Endothelial cell (in vitro differentiated cells): ENCODE data around the gene IDI1. TPM values are rescaled to one million over a fixed set of nuclear protein-coding genes. Genes with fewer than 3 reads are reported as not detected.

Experiments
- DNase-seq: peaks from one replicate; pipeline ENCODE4 v3.0.0; 2021; ENCODE audit warnings: low spot score
- H3K27ac Mint-ChIP-seq: one replicate; pipeline ENCODE4 v1.8.0; 2021; ENCODE audit warnings: mixed read lengths, inconsistent platforms; ENCODE audit not compliant: unreplicated experiment
- H3K27me3 Mint-ChIP-seq: one replicate; pipeline ENCODE4 v1.8.0; 2021; ENCODE audit warnings: mild to moderate bottlenecking, moderate library complexity, mixed read lengths, inconsistent platforms; ENCODE audit not compliant: unreplicated experiment
- H3K36me3 Mint-ChIP-seq: one replicate; pipeline ENCODE4 v1.8.0; 2021; ENCODE audit warnings: mild to moderate bottlenecking, low read depth, mixed read lengths, inconsistent platforms; ENCODE audit not compliant: unreplicated experiment
- H3K4me1 Mint-ChIP-seq: one replicate; pipeline ENCODE4 v1.8.0; 2021; ENCODE audit warnings: mild to moderate bottlenecking, mixed read lengths, inconsistent platforms; ENCODE audit not compliant: unreplicated experiment
- H3K4me3 Mint-ChIP-seq: one replicate; pipeline ENCODE4 v1.8.0; 2021; ENCODE audit warnings: mild to moderate bottlenecking, mixed read lengths, inconsistent platforms; ENCODE audit not compliant: unreplicated experiment
- H3K9me3 Mint-ChIP-seq: one replicate; pipeline ENCODE4 v1.8.0; 2021; ENCODE audit warnings: mixed read lengths, inconsistent platforms; ENCODE audit not compliant: unreplicated experiment
- total RNA-seq: library from RNA; stranded (reverse); fragmentation: NEBNext Ultra II Directional; extraction: Animal tissue kit (Norgen Biotek cat#: 25700); gene quantifications from one replicate; pipeline ENCODE4 v1.2.1, GENCODE V29; 2021; ENCODE audit not compliant: unreplicated experiment
- TF ChIP-seq, protein P1 (sequence below): fragments of 200-600 bp; sonication (generic); IDR thresholded peaks from one replicate; pipeline ENCODE4 v1.5.0; 2021; ENCODE audit warnings: antibody characterized with exemption; ENCODE audit not compliant: unreplicated experiment

IDI1 gene
- total RNA-seq, 1 donor from 2014 or later = 52.7 TPM

DNA sequence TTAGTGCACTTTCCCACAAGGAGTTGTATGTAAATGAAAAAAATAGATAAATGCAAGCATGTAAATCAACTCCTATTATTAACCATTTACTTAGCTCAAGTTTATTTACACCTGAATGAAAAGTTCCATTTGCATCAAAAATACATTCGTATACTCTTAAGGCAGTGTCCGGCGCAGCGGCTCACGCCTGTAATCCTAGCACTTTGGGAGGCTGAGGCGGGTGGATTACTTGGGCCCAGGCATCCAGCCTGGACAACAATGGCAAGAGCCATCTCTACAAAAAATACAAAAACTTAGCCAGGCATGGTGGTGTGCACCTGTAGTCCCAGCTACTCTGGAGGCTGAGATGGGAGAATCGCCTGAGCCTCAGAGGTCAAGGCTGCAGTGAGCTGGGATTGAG is 19.1 kb downstream of the IDI1 start:
- no peak overlapping the region for H3K4me3 Mint-ChIP-seq
- no peak for DNase-seq
- H3K9me3 Mint-ChIP-seq = no peaks in the 10 kb centered on the region
- TF ChIP-seq, protein P1, sequence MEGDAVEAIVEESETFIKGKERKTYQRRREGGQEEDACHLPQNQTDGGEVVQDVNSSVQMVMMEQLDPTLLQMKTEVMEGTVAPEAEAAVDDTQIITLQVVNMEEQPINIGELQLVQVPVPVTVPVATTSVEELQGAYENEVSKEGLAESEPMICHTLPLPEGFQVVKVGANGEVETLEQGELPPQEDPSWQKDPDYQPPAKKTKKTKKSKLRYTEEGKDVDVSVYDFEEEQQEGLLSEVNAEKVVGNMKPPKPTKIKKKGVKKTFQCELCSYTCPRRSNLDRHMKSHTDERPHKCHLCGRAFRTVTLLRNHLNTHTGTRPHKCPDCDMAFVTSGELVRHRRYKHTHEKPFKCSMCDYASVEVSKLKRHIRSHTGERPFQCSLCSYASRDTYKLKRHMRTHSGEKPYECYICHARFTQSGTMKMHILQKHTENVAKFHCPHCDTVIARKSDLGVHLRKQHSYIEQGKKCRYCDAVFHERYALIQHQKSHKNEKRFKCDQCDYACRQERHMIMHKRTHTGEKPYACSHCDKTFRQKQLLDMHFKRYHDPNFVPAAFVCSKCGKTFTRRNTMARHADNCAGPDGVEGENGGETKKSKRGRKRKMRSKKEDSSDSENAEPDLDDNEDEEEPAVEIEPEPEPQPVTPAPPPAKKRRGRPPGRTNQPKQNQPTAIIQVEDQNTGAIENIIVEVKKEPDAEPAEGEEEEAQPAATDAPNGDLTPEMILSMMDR = no peak
- no peaks in the 10 kb centered on the region for H3K27me3 Mint-ChIP-seq
- H3K27ac Mint-ChIP-seq = no peak overlapping the region
- H3K4me1 Mint-ChIP-seq = no peaks in the 10 kb centered on the region
- H3K36me3 Mint-ChIP-seq = no peaks in the 10 kb centered on the region

DNA sequence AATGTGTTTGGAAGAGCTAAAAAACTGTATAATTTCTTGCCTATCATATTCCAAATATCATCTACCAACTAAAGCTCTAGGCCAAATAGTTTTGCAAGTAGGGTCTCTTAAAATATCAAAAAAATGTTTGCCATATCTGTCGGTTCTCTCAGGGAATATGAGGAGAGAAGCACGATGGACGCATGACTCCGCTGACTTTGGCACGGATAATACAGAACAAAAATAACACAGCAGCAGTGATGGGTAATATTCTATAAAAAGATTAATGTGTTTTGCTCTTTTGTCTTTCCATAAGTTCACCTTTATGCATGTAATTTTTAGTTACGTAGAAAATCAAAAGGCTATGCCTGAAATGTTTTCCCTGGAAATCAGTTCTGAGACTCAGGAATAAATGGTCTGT is 22.3 kb downstream of the IDI1 start:
- no peak for DNase-seq
- no peaks in the 10 kb centered on the region for H3K36me3 Mint-ChIP-seq
- H3K4me3 Mint-ChIP-seq = no peak overlapping the region
- TF ChIP-seq, protein P1 = no peak
- no peaks in the 10 kb centered on the region for H3K4me1 Mint-ChIP-seq
- no peaks in the 10 kb centered on the region for H3K27me3 Mint-ChIP-seq
- H3K9me3 Mint-ChIP-seq = no peaks in the 10 kb centered on the region
- no peak overlapping the region for H3K27ac Mint-ChIP-seq

DNA sequence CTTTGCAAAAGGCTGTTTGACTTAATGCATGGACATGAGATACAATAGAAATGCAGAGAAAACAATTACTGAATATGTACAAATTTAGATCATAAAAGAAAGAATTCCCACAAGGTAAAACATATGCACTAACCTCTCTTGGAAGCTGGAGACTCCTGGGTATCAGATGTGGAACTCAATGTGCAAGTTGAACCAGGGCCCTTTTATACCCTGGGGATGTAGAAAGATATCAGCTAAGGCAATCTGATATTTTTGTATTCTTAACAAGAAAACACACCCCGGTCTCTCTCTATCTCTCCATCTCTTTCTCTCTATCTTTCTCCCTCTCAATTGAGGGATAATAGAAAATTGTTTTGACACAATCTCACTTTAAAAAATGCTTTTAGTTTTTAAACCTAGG is 23.2 kb downstream of the IDI1 start, which contains the start of gene IDI2:
TSS of gene IDI2 (minus strand) at position 177 of the 400 bp plus-strand sequence. CDS start 1,136 bp downstream, outside the sequence.
- H3K27ac Mint-ChIP-seq = no peak within 1 kb of the TSS
- H3K36me3 Mint-ChIP-seq = peaks cover 2% of the 10 kb centered on the region
- no peak within 1 kb of the TSS for H3K4me3 Mint-ChIP-seq
- no peaks in the 10 kb centered on the region for H3K4me1 Mint-ChIP-seq
- H3K27me3 Mint-ChIP-seq = no peaks in the 10 kb centered on the region
- TF ChIP-seq, protein P1 = no peak
- no peaks in the 10 kb centered on the region for H3K9me3 Mint-ChIP-seq
- no peak for DNase-seq

DNA sequence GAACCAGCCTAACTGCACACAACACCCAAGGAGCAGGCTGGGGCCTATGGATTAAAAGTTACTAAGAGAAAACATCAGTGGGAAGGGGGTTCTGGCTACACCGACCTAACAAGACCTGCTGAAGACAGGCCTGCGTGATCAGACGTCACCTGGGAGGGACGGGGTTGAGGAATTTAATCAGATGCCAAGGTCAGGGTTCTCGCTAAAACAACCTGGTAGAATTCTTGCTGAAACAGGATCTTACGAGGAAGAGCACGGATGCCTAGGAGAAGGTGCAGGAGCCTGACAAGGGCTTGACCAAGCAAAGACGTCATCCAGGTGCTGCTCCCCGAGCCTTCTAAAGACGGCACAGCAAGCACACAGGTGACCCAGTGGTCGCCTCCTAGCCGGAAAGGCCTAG is 24.8 kb downstream of the IDI1 start:
- no peaks in the 10 kb centered on the region for H3K9me3 Mint-ChIP-seq
- TF ChIP-seq, protein P1 = no peak
- H3K4me3 Mint-ChIP-seq = no peak overlapping the region
- DNase-seq = no peak
- no peak overlapping the region for H3K27ac Mint-ChIP-seq
- H3K36me3 Mint-ChIP-seq = peaks cover 15% of the 10 kb centered on the region
- no peaks in the 10 kb centered on the region for H3K27me3 Mint-ChIP-seq
- no peaks in the 10 kb centered on the region for H3K4me1 Mint-ChIP-seq

DNA sequence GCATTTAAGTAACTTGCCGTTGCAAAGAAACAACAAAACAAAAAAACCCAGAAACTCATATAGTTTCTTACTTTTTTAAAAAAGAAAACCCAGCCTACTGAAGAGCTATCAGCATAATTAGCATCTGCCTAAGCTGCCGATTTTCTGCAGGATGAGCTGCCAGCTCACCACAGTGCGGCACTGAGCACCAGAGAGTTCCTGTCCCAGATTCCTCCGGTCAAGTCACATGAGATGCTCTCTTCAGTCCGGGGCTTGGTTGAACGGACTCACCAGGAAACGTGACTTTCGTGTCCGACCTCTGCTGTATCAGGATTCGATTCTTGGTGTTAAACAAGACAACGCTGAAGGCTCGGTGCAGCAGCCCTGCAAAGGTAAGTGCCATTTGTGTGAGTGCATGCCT is 26.5 kb downstream of the IDI1 start:
- Mint-ChIP-seq H3K36me3 (peaks cover 24% of the 10 kb centered on the region), H3K27me3 (no peaks in the 10 kb centered on the region), H3K4me3 (peak overlapping the region; percentile 5), H3K4me1 (no peaks in the 10 kb centered on the region), H3K27ac (no peak overlapping the region), H3K9me3 (no peaks in the 10 kb centered on the region)
- TF ChIP-seq, protein P1 = no peak
- DNase-seq = no peak
